Eye (tissue), 1 donor: ENCODE results near the gene NAPA.

Source experiments
- DNase-seq: peaks from one replicate; pipeline ENCODE4 v3.0.0-alpha.2; 2015

Gene NAPA

GRCh38 chr19:47514869-47515588, at the start of gene NAPA:
Gene NAPA (minus strand): TSS chr19:47515063. CDS start chr19:47514940, 123 bp downstream.
- peak; percentile 100 for DNase-seq

- no peak for DNase-seq
These were observed 49.2 kb upstream of the NAPA start for GRCh38 chr19:47564081-47564480.

DNA sequence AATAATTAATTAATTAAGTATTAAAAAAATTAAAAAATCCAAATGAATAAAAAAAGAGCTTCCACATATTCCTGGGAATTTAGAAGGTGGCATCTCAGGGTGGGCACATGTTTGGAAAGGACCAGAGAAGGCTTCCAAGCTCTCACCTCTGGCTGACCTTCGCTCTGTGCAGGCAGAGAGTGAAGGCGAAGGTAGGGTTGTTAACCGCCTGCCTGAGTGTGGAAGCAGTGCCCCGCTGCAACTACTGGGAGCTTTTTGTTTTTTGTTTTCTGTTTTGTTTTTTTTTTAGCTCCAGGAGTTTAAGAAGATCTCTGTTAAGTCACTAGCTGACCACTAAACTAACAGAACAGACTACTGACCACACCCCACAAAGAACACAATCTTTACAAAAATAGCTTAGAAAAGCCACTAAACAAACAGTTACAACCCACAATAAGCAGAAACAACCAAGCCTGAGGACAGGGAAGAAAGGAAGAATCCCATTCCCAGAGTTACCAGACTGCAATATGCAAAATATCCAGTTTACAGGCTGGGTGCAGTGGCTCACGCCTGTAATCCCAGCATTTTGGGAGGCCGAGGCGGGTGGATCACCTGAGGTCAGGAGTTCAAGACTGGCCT, 46.7 kb upstream of the NAPA start:
- DNase-seq, result no peak

- DNase-seq, result no peak
These were observed 46.1 kb upstream of the NAPA start for GRCh38 chr19:47560999-47561398.

DNA sequence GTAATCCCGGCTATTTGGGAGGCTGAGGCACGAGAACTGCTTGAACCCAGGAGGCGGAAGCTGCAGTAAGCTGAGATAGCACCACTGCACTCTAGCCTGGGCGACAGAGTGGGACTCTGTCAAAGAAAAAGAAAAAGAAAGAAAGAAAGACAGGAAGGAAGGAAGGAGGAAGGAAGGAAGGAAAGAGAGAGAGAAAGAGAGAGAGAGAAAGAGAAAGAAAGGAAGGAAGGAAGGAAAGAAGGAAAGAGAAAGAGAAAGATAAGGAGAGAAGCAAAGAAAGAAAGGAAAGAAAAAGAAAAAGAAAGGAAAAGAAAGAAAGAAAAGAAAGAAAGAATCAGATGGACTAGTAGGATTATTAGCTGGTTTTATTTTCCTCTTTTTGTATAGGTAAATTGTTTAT, 35.3 kb upstream of the NAPA start:
- DNase-seq, result no peak

- no peak for DNase-seq
These were observed 34.5 kb upstream of the NAPA start for GRCh38 chr19:47549261-47549862.

DNA sequence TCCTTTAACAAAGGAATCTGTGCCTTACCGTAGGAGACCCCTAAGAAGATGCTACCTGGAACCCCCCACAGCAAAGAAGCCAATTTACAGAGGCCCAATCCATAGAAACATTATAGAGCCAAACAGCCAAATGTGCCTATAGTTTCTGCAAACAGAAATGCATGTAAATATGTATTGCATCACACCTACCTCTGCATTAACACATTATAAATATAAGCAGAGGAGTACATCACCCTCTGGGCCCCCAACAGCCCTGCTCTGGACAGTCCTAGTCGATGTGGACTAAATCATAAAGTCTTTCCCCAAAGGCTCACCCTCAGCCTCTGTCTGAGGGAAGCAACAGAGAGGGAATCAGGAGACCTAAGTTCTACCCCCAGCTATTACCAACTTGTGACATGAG, 32.3 kb upstream of the NAPA start:
- DNase-seq, result no peak

- peak; percentile 18 for DNase-seq
These were observed 30.4 kb upstream of the NAPA start for GRCh38 chr19:47545061-47545948.

- no peak for DNase-seq
These were observed 29.6 kb upstream of the NAPA start for GRCh38 chr19:47544476-47544875.

DNA sequence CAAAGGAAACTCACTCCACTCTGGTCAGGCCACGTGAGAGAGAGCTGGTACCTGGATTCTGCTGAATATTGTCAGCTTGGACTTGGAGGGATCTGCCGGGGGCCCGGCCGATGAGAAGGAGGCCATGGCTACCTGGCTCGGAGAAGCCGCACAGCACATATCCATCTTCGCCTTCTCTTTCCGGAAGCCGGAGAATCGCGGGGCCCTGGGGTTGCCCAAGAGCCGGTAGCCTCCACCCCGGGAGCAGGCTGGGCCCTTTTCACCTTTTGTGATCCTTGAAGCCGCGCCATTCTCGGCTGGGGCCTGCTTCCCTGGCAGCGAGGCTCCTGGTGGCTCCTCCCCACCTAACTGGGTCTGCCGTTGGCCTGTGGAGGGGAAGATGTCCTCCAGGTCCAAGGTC, 29.2 kb upstream of the NAPA start:
- no peak for DNase-seq

GRCh38 chr19:47542030-47542475, 27.2 kb upstream of the NAPA start:
- DNase-seq, result no peak

GRCh38 chr19:47541518-47541917, 26.7 kb upstream of the NAPA start:
- DNase-seq, result no peak

GRCh38 chr19:47540748-47541147, 25.9 kb upstream of the NAPA start:
- DNase-seq, result peak; percentile 29

DNA sequence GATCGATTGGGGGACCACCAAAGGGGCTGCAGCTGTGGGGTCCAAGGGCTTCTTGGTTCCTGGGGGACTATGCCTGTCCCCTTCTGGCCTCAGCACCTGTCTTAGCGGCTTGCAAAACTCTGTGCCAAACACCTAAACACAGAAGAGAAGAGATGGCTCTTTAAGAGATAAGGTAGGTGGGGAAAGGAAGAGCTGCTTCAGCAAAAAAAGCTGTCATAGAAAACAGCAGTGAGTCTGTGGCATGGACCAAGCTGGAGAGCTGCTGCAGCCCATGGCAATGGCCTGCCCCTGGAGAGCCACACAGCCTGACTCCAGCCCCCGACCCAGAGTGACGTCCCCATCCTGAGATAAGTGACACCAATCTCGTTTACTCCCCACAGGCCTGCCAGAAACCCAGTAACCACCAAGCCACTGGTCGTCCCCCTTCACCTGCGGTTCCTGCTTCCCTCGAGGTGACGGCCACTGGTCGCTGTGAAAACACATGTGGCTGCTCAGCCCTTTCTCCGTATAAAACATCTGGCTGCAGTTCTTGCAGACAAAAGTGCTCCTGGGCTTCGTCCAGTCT, 25.0 kb upstream of the NAPA start:
- no peak for DNase-seq

GRCh38 chr19:47538812-47539211, 23.9 kb upstream of the NAPA start:
- no peak for DNase-seq

DNA sequence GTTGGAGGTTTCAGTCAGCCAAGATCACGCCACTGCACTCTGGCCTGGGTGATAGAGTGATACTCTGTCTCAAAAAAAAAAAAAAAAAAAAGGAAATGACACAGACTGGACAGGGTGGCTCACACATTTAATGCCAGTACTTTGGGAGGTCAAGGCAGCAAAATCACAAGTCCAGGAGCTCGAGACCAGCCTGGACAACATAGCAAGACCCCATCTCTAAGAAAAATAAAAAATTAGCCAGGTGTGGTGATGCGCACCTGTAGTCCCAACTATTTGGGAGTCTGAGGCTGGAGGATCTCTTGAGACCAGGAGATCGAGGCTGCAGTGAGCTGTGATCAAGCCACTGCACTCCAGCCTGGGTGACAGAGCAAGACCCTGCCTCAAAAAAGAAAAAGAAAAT, 22.6 kb upstream of the NAPA start:
- no peak for DNase-seq

DNA sequence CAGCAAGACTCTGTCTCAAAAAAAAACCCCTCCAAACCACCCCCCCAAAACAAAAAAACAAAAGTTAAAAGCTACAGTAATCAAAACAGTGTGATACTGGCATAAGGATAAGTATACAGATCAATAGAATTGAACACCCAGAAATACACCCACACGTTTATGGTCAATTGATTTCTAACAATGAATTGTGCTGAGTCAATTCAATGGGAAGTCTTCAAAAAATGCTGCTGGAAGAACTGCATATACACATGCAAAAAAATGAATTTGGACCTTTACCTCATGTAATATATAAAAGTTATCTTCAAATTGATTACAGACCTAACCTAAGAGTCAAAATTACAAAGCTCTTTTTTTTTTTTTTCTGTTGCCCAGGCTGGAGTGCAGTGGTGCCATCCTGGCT, 19.8 kb upstream of the NAPA start:
- no peak for DNase-seq

- DNase-seq, result no peak
These were observed 17.0 kb upstream of the NAPA start for GRCh38 chr19:47531640-47532387.

DNA sequence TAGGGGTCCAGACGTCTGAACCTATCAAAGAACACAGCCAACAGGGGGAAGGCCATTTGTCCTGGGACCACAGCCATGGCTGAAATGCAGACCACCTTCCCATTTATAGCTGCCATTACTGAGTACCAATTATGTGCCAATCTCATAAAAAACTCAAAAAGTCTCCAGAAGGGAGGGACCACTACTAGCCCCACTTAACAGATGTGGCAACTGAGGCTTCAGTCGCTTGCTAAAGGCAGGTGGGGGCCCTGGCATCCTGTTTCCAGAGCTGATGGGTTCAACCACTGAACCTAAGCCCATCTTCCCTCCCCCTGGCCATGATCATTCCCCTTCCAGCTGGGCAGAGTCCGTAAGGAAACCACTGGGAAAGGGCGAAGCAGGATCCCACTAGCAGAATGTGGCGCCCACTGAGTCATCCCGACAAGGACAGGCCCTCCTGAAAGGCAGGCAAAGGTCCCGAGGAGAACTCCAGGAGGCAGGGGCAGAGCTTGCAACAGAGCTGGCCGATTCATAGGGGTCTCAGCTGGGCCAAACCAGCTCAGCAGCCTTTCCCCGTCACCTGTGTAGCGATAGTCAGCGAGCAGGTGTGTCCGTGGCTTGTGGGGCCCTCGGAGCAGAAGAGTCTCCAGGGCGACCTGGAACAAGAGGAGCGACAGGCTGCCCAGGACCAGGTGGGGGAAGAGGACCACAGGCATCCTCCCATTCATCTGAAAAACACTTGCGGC, 14.3 kb upstream of the NAPA start:
- no peak for DNase-seq

DNA sequence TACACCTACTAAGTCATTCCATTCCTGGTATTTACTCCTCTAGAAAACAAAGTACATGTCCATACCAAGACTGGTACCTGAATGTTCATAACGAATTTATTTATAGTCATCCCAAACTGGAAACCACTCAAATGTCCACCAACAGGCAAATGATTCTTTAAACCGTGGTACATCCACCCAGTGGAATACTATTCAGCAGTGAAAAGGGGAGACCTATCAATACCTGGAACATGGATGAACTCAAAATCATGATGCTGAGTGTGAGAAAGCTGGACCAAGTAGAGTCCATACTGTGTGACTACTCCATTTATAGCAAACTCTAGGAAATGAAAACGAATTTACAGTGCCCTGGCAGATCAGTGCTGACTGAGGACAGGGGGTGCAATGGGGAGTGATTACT, 11.9 kb upstream of the NAPA start:
- DNase-seq, result no peak

DNA sequence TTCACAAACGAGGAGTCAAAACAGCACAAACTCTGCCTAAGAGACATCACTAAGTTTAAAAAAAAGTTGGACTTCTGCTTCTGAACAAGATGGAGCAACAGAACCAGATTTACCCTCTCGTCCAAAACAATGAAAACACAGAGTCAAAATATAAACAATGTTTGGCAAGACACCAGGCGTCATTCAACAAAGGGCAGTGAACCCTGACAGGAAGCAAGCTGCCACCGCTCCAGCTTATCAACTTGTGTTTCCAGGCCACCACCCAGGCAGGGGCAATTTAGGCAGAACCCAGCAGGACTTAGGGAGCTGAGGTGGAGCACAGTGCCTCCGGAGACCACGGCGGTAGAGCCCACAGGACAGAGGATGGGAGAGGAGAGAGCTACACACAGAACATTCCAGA, 8.6 kb upstream of the NAPA start:
- peak; percentile 31 for DNase-seq
